Measurements from ENCODE around the gene INF2. TPM values are rescaled to one million over a fixed set of nuclear protein-coding genes. Genes with fewer than 3 reads are reported as not detected.

INF2 gene
- total RNA-seq, 1 experiment from 2014 or later, result 58.3 TPM

DNA sequence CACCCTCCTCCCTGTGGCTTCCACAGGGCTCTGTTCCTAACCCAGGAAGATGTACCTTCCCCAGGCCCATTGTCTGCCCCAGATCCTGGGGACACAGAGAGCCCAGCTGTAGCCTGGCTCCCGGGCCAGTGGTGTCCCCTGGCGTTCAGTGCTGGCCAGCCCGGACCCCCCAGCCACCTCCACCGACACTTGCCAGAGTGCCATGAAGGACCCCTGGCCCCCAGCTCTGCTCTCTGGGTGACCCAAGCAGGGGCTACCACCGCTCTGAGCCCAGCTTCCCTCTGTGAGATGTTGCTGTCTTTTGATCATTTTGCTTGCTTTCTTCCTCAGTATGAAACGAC, 6.2 kb downstream of the INF2 start:
- Mint-ChIP-seq H3K27me3 (ENCODE audit: low read depth) (no peaks in the 10 kb centered on the region), H3K4me1 (peaks cover 27 to 43% of the 10 kb centered on the region in 2 experiments), H3K27ac (peak overlapping the region in 2 of 3 experiments; percentile 80 to 90; a peak in 4 of 7 replicates), H3K36me3 (ENCODE audit: insufficient read depth in 1 of 3, low read depth in 3 of 3) (peaks cover 4 to 10% (median 9%) of the 10 kb centered on the region in 3 experiments; a peak in 6 of 7 replicates), H3K4me3 (peak overlapping the region in 1 of 2 experiments; percentile 36; a peak in 1 of 5 replicates), H3K9me3 (no peaks in the 10 kb centered on the region)
- TF ChIP-seq, protein P1, sequence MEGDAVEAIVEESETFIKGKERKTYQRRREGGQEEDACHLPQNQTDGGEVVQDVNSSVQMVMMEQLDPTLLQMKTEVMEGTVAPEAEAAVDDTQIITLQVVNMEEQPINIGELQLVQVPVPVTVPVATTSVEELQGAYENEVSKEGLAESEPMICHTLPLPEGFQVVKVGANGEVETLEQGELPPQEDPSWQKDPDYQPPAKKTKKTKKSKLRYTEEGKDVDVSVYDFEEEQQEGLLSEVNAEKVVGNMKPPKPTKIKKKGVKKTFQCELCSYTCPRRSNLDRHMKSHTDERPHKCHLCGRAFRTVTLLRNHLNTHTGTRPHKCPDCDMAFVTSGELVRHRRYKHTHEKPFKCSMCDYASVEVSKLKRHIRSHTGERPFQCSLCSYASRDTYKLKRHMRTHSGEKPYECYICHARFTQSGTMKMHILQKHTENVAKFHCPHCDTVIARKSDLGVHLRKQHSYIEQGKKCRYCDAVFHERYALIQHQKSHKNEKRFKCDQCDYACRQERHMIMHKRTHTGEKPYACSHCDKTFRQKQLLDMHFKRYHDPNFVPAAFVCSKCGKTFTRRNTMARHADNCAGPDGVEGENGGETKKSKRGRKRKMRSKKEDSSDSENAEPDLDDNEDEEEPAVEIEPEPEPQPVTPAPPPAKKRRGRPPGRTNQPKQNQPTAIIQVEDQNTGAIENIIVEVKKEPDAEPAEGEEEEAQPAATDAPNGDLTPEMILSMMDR (conservative IDR thresholded peaks at IDR 0.05), result no peak
- no peak overlapping the region for H3K4me2 ChIP-seq (ENCODE audit: insufficient read depth, insufficient read length, low read length)
- DNase-seq, result no peak
- H3K79me2 ChIP-seq (ENCODE audit: insufficient read depth, low read length), result peaks cover 2% of the 10 kb centered on the region; the same call in 1 of the 2 replicates
- peaks cover 4% of the 10 kb centered on the region; the same call in 1 of the 2 replicates for H3K4me1 ChIP-seq (ENCODE audit: insufficient read depth, low read length)
- no peak overlapping the region for H2BK20ac ChIP-seq (ENCODE audit: low read depth, low read length, poor library complexity, severe bottlenecking)
- no peak overlapping the region for H3K27ac ChIP-seq (ENCODE audit: insufficient read length, low read depth, low read length)
- H2AFZ ChIP-seq (ENCODE audit: low read length), result no peak overlapping the region
- no peak overlapping the region for H4K91ac ChIP-seq (ENCODE audit: insufficient read length, low read depth, low read length)
- H3K14ac ChIP-seq (ENCODE audit: insufficient read depth, low read length), result no peak overlapping the region
- H3K56ac ChIP-seq (ENCODE audit: insufficient read length, low read depth, low read length), result no peak overlapping the region
- no peaks in the 10 kb centered on the region for H4K20me1 ChIP-seq (ENCODE audit: control insufficient read depth, insufficient read depth, insufficient read length)
- H4K8ac ChIP-seq (replicated peaks; ENCODE audit: insufficient read length, low read depth, low read length), result no peak overlapping the region
- no peak overlapping the region for H3K4ac ChIP-seq (ENCODE audit: low read depth, low read length)
- H3K79me1 ChIP-seq (ENCODE audit: insufficient read depth, low read depth, low read length, poor library complexity, severe bottlenecking), result no peaks in the 10 kb centered on the region
- no peaks in the 10 kb centered on the region for H3K27me3 ChIP-seq (ENCODE audit: insufficient read depth, low read length)
- no peak overlapping the region for H2BK15ac ChIP-seq (ENCODE audit: low read depth, low read length)
- no peak overlapping the region for H4K5ac ChIP-seq (ENCODE audit: insufficient read length, low read depth, low read length)
- no peak overlapping the region for H2BK5ac ChIP-seq (ENCODE audit: insufficient read length, low read length)
- H2BK120ac ChIP-seq (ENCODE audit: low read depth, low read length, poor library complexity, severe bottlenecking), result no peak overlapping the region
- H3K18ac ChIP-seq (ENCODE audit: insufficient read length, low read depth, low read length), result no peak overlapping the region
- H3K23ac ChIP-seq (ENCODE audit: insufficient read length, low read depth, low read length), result no peak overlapping the region
- no CpG with 5 or more reads among the region's 6 CpGs for WGBS (ENCODE audit: extremely low coverage, insufficient read length, low lambda C conversion rate)
- no peaks in the 10 kb centered on the region for H3K23me2 ChIP-seq (ENCODE audit: insufficient read length, low read depth, low read length, poor library complexity, severe bottlenecking)
- H2AK5ac ChIP-seq (ENCODE audit: insufficient read length, low read length), result no peak overlapping the region
- H2BK12ac ChIP-seq (ENCODE audit: insufficient read length, low read depth, low read length), result no peak overlapping the region
- H3T11ph ChIP-seq (ENCODE audit: low read length), result no peak overlapping the region
- H3K9me3 ChIP-seq (ENCODE audit: control insufficient read depth, low read depth, low read length), result no peaks in the 10 kb centered on the region
- no peak overlapping the region for H3K9ac ChIP-seq (ENCODE audit: extremely low read depth, insufficient read length, low read length)

Measured in H9 (cell line).